GM12865 (cell line): Measurements from ENCODE around the gene ZNF304.

Source experiments
- DNase-seq: peaks from one replicate; pipeline ENCODE4 v3.0.0; 2010; ENCODE audit warnings: low read depth
- H3K4me3 ChIP-seq: 2 replicates; pipeline ENCODE4 v1.5.1; 2011; ENCODE audit warnings: mild to moderate bottlenecking, low read depth, low read length, control low read depth
- TF ChIP-seq, protein P1 (sequence below): IDR thresholded peaks from 2 replicates; pipeline ENCODE4 v1.5.1; 2011; ENCODE audit warnings: low read length, control low read depth, low read depth, inconsistent platforms; ENCODE audit not compliant: insufficient read depth; ENCODE audit errors: missing control alignments

The ZNF304 gene

DNA sequence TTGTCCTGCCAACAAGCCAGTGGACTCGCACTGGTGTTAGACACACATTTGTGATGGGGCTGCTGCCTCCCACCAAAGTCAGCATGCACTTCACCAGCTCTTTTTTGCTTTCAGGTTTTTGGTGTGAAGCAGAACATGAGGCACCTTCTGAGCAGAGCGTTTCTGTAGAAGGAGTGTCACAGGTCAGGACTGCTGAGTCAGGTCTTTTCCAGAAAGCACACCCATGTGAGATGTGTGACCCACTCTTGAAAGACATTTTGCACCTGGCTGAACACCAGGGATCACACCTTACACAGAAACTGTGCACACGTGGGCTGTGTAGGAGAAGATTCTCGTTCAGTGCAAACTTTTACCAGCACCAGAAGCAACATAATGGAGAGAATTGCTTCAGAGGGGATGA lies 4.8 kb downstream of the ZNF304 start:
- no peak overlapping the region for H3K4me3 ChIP-seq
- TF ChIP-seq, protein P1, sequence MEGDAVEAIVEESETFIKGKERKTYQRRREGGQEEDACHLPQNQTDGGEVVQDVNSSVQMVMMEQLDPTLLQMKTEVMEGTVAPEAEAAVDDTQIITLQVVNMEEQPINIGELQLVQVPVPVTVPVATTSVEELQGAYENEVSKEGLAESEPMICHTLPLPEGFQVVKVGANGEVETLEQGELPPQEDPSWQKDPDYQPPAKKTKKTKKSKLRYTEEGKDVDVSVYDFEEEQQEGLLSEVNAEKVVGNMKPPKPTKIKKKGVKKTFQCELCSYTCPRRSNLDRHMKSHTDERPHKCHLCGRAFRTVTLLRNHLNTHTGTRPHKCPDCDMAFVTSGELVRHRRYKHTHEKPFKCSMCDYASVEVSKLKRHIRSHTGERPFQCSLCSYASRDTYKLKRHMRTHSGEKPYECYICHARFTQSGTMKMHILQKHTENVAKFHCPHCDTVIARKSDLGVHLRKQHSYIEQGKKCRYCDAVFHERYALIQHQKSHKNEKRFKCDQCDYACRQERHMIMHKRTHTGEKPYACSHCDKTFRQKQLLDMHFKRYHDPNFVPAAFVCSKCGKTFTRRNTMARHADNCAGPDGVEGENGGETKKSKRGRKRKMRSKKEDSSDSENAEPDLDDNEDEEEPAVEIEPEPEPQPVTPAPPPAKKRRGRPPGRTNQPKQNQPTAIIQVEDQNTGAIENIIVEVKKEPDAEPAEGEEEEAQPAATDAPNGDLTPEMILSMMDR, result no peak
- DNase-seq, result no peak

DNA sequence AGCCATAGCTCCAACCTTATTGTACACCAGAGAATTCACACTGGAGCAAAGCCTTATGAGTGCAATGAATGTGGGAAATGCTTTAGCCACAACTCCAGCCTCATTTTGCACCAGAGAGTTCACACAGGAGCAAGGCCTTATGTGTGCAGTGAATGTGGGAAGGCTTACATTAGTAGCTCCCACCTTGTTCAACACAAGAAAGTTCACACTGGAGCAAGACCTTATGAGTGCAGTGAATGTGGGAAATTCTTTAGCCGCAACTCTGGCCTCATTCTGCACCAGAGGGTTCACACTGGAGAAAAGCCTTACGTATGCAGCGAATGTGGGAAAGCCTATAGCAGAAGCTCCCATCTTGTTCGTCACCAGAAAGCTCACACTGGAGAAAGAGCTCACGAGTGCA lies 6.3 kb downstream of the ZNF304 start:
- TF ChIP-seq, protein P1, result no peak
- no peak overlapping the region for H3K4me3 ChIP-seq
- DNase-seq, result no peak

DNA sequence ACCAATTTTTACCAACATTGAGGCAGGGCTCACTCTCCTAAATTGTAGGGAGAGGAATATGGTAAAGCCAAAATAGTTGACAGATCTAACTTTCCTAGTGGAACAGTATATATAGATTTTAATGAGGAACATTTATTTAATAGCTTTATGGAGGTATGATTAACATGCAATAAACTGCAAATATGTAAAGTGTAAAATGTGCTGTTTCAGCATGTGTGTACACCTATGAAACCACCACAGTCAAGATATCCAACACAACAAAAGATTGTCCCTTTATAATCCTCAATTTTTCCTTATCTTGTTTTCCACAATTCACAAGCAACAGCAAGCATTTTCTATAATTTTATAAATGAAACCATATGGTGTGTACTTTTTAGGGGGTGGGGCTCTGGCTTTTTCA lies 8.2 kb downstream of the ZNF304 start:
- no peak overlapping the region for H3K4me3 ChIP-seq
- TF ChIP-seq, protein P1, result no peak
- no peak for DNase-seq

DNA sequence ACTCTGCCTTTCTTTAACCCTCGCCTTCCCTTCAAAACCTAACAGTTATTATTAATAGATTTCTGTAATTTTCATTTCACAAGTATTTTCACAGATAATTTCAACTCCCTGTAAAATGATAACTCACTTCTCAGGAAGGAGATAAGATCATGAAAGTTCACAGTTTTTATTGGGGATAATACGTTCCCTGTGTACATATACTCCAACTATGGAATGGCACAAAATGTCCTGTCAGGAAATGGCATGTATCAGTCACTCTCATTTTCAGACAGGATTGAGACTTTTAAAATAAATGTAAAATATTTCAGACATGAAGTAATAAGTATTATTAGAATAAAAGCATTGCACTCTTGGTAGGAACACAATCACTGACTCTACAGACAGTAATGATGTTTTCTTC lies 11.3 kb downstream of the ZNF304 start:
- H3K4me3 ChIP-seq, result peak overlapping the region; percentile 57
- DNase-seq, result no peak
- TF ChIP-seq, protein P1, result no peak

DNA sequence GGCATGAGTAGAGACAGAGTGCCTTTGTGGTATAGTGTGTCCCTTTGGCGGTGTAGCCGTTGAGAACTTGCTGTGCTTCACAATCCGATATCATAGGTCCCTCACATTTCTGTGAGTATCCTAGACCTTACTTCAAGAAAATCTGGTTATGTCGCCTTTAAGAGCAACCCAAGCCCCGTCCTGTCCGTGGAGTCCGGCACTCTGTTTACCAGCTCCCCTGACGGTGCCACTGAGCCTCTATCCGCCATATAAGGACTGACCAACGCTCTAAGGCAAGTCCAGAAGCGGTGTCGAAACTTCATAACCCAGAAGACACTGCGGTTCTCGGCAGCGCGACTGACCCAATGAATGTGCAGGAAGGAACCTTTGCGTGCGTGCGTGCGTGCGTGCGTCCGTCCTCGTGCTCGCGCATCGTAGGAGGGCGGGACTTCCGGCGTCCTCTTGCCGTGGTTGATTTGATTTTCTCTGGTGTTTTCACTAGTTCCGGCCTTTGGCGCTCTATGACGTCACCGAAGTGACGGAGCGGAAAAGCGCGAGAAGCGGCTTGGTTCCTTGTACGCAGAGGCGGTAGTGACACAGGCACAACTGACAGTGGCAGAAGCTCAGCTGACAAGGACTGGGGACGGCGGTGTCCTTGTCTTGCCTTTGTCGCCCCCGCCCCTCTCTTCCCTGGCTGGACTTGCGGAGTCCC lies 12.1 kb downstream of the ZNF304 start, which contains the start of the genes TRAPPC2B and ZNF547:
Gene TRAPPC2B, plus strand, starts transcription at position 555 of the 691 bp plus-strand sequence. CDS start 1,283 bp downstream, outside the sequence.
Gene ZNF547, plus strand, starts transcription at position 555 of the 691 bp plus-strand sequence. CDS start 5,005 bp downstream, outside the sequence.
- TF ChIP-seq, protein P1, result no peak
- DNase-seq, result peak; percentile 100
- peak within 1 kb of the TSS; percentile 93 for H3K4me3 ChIP-seq

DNA sequence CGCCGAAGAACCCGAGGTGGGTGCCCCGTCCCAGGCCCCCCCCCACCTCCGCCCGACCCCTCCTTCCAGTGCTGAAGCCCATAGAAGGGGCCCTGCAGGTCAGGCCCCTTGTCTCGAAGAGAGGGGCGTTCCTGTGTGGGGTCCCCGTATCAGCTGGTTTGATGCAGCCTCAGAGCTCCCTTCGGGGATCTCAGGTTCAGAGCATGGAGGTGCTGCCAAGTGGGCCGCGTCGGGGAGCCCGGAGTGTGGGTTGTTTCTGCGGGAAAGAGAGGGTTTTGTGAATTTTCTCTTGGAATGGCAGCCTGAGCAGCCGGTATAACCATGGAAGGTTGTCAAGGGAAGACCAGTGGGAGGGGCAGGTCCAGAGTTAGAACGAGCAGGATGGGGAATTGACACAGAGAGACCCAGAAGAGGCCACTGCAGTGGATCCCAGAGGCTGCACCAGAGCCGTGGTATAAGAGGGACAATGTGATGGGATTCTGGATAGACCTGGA lies 12.7 kb downstream of the ZNF304 start:
- H3K4me3 ChIP-seq, result peak overlapping the region; percentile 93
- no peak for DNase-seq
- TF ChIP-seq, protein P1, result no peak
